CD4-positive, alpha-beta T cell treated with Interferon alpha-2 for 1 hour (primary cell): ENCODE results near the gene BAD.

Source experiments
- DNase-seq, 2 donors: peaks; one replicate each; pipeline ENCODE4 v3.0.0-alpha.2; 2020 to 2022

BAD gene

GRCh38 chr11:64226507-64227051 is 57.9 kb downstream of the BAD start:
- peak; percentile 57 to 74 for DNase-seq

GRCh38 chr11:64225608-64226506 is 58.6 kb downstream of the BAD start, which contains the start of the genes NUDT22 and TRPT1:
TSS of gene NUDT22 (plus strand) at chr11:64226274. CDS start at chr11:64226653, 379 bp downstream.
TSS of gene TRPT1 (minus strand) at chr11:64226186. CDS start at chr11:64225860, 326 bp downstream.
- peak; percentile 85 to 89 for DNase-seq

- DNase-seq, result no peak
These were observed 59.4 kb downstream of the BAD start for GRCh38 chr11:64224891-64225607.

- DNase-seq, result no peak
These were observed 60.1 kb downstream of the BAD start for GRCh38 chr11:64224151-64224890.

GRCh38 chr11:64223001-64223651 is 61.3 kb downstream of the BAD start:
- DNase-seq, result no peak

GRCh38 chr11:64222651-64223000 is 61.8 kb downstream of the BAD start:
- no peak for DNase-seq

GRCh38 chr11:64220798-64221197 is 63.7 kb downstream of the BAD start:
- DNase-seq, result no peak

- DNase-seq, result no peak
These were observed 64.2 kb downstream of the BAD start for GRCh38 chr11:64220271-64220670.
